Myocyte (in vitro differentiated cells): ENCODE results near the gene SIK3. TPM values are rescaled to one million over a fixed set of nuclear protein-coding genes. Genes with fewer than 3 reads are reported as not detected.

Experiments used
- DNase-seq: peaks from one replicate; pipeline ENCODE4 v3.0.0-alpha.2; 2012; ENCODE audit warnings: low read depth
- total RNA-seq: library from RNA; depleted of rRNA; stranded (reverse); fragments of >200 nt; gene quantifications from 2 replicates; pipeline ENCODE4 v1.2.3, GENCODE V29; 2014

Gene SIK3
- total RNA-seq, 1 donor from 2014 or later: 19.7 TPM

- no peak for DNase-seq
Observed at GRCh38 chr11:116870054-116870453, 228.2 kb downstream of the SIK3 start.

- DNase-seq: no peak
Observed at GRCh38 chr11:116869610-116870009, 228.6 kb downstream of the SIK3 start.

DNA sequence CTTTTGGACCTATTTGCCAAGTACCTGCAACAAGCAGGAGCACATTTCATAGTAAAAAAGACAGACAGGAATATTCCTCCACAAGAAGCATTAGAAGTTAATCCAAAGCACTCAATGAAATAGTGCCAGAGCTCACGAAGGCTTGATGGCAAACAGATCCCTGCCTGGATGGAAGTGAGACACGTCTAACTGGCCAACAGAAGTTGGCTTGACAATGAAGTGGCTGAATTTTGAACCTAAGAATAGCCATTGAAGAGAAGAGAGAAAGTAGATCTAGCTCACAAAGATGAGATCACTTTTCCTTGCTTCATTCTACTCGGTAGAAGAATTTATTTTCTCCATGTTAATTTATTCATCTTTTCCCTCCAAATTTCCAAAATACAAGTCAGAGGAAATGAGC, 230.2 kb downstream of the SIK3 start:
- no peak for DNase-seq

GRCh38 chr11:116867619-116868018, 230.6 kb downstream of the SIK3 start:
- DNase-seq: no peak

- no peak for DNase-seq
Observed at GRCh38 chr11:116866804-116867455, 231.3 kb downstream of the SIK3 start.

DNA sequence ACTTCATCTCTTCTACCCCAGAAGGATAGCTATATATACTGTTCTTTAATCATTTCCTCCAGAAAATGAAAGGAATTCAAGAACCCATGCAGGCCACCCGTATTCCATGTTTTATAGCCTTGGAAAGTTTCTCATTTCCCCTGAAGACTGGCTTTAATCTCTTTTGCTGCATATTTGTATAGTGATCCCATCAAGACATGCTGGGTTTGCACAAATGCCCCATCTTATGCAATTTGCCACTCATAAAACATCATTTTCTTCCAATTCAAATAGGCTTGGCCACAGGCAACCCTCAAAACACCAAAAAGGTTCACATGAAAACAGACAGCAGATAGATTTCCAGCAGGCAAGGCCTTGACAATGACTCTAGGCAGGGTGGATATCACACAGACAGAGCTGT, 232.5 kb downstream of the SIK3 start:
- no peak for DNase-seq

GRCh38 chr11:116864531-116864930, 233.7 kb downstream of the SIK3 start:
- DNase-seq: no peak

- no peak for DNase-seq
Observed at GRCh38 chr11:116862951-116863350, 235.3 kb downstream of the SIK3 start.

DNA sequence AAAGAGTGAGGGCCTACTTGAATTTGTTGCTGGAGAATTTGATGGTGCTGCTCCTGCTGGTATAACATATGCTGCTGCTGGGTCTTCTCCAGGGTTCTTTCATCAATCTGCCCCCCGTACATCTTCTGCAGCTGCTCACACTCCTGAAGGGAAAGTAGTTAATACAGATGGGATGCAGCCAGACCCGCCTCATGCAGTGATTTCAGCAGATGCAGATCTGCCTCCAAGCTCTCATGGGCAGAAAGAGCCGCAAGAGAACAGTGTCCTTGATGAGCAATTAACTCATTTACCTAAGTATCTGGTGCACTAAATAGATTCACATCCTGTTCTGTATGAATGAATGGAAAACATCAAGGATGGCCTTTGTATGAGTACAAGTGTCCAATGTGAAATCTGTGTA, 236.0 kb downstream of the SIK3 start:
- no peak for DNase-seq

DNA sequence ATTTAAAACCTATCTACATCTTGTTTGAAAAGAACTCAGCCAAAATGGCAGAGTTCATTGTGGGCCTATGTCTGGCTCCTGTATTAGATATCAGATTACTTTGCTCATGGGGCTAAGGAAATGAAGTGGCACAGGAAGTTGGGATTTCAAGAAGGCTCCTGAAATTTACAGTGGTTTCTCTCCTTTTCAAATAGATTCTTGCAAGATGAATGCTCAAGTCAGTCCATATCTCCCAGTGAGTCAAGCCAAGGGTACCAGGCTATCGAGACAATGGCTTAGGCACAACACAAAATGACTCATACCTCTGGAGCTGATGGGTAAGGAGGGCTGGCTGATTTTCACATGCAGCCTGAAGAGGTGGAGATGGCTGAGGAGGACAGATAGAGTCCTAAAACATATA, 236.7 kb downstream of the SIK3 start:
- peak; percentile 22 for DNase-seq

- DNase-seq: no peak
Observed at GRCh38 chr11:116860303-116860702, 237.9 kb downstream of the SIK3 start.

DNA sequence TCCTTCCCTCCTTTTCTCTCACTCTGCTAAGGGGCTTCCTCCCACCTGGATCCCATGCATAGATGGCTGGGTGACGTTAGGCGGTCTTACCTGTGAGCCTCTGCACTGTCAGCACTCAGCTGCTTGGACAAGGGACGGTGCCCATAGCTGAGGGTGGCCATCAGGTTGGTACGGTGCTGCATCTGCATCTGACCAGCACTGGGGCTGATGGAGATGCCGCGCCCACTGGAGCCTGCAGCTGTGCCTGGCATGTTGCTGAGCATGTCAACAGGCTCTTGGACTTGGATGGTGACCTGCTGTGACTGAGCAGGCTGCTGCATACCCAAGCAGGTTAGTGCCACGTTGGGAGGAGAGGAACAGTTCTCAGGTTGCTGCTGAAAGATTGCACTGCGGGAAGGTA, 239.1 kb downstream of the SIK3 start:
- no peak for DNase-seq

- DNase-seq: no peak
Observed at GRCh38 chr11:116857936-116858335, 240.3 kb downstream of the SIK3 start.

DNA sequence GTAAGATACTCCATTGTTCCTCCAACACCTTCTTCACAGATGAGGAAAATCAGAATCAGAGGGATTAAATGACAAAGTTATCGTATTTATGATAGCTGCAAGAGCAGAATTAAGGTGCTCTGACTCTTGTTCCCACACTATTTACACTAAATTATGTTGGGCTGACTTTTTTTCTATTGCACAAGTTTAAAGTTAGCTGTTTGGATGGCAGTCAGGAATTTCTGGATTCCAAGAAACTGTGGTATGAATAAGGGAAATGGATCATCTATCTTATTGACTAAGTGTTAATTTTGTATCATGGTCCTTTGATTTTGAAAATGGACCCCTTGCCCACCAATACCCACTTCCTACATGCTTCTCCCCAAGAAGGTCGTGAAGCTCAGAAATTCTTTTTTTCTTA, 240.9 kb downstream of the SIK3 start:
- no peak for DNase-seq

GRCh38 chr11:116856423-116856822, 241.8 kb downstream of the SIK3 start:
- DNase-seq: no peak

- no peak for DNase-seq
Observed at GRCh38 chr11:116855413-116855812, 242.8 kb downstream of the SIK3 start.

- peak; percentile 64 for DNase-seq
Observed at GRCh38 chr11:116853461-116854073, 244.7 kb downstream of the SIK3 start.

GRCh38 chr11:116852261-116853031, 245.8 kb downstream of the SIK3 start:
- DNase-seq: peak; percentile 26

DNA sequence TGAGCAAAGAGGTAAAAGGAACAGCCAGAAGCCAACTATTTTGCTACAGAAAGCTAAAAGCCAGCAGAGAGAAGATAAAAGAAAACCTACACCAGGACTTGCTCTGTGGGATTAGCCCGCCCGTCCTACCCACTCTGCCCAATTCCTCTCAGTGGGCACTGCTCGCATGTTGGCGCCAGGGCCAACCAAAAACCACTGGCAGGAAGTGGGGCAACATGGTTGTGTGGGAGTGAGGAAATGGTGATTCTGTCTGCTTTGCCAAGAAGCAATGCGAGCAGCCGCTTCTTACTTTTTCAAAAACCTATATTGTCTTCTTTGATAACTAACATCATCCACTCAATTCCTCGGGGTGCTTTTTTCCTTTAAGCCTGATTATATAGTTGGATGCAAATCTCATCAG, 246.6 kb downstream of the SIK3 start:
- no peak for DNase-seq

DNA sequence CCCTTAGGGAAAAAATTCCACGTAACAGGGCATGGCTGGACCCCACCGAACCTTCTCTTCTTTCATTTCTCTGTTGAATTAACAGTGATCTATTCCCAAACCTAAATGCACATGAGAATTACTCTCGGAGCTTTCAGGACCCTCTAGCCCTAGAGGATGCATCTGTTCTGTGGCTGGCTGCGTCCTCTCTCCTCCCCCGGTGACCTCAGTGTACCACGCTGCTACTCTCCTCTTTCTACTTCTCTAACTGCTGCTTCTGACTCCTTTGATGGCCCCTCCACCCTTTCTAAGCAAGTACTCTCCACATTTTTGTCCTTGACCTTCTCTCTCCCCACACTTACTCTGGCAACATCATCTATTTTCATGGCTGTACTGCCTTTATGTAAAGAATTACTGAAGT, 248.7 kb downstream of the SIK3 start:
- no peak for DNase-seq

GRCh38 chr11:116849060-116849459, 249.2 kb downstream of the SIK3 start:
- no peak for DNase-seq

DNA sequence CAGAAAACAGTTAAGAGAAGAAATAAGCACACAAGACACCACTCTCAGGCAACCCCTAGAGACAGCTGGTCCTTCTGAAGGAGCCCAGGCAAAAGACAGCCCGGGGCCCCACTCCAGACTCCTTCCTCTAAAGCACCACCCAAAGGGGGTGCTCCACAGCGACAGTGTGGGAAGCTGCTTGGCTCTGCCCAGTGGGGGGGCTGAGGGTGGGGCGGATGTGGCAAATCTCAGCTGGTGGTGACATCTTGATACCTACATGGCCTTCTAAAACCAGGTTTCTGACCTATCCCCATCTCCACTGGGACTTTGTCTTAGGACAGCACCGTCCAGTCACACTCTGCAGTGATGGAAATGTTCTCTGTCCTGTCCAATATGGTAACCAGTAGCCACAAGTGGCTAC, 250.6 kb downstream of the SIK3 start:
- DNase-seq: no peak

DNA sequence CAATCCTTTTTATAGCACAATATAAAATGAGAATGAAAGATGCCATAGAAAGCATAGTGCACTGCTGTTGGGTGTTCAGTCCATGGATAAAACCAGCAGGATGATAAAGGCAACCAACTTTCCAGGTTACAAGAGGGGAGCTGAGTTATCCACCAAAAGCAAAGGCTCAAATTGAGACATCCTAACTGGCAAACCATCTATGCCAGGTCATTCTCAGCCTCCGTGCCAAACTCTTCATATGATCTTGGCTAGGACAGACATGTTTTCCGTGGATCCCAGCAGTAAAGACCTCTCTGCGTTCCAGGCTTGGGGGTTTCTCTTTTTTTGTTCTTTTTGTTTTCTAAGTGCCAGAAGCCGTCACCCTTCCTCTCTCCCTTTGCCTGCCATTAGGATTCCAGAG, 253.5 kb downstream of the SIK3 start:
- DNase-seq: no peak
